Hepatocyte (in vitro differentiated cells): ENCODE data around the gene CCDC73.

ENCODE experiments used
- CTCF ChIP-seq: fragments of 200-600 bp; sonication (generic); IDR thresholded peaks from 2 replicates; pipeline ENCODE4 v1.5.1; 2016; ENCODE audit warnings: antibody characterized with exemption, mild to moderate bottlenecking; ENCODE audit not compliant: poor library complexity
- EZH2 ChIP-seq: fragments of 200-600 bp; sonication (generic); IDR thresholded peaks from 2 replicates; pipeline ENCODE4 v1.6.1; 2016; ENCODE audit warnings: antibody characterized with exemption, mild to moderate bottlenecking, borderline replicate concordance

- TF ChIP-seq CTCF, result no peak
- no peak for TF ChIP-seq EZH2
Observed at GRCh38 chr11:32751381-32751780, 43.1 kb downstream of the CCDC73 start.
